Measurements from ENCODE around the gene SOX1.

- TF ChIP-seq POLR2AphosphoS5 (IDR thresholded peaks at IDR 0.05) (no peak), CTCF (IDR thresholded peaks at IDR 0.05 in 8 of 11, conservative IDR thresholded peaks at IDR 0.05 in 3 of 11) (no peak)
Measured at GRCh38 chr13:112117955-112118302, 51.0 kb downstream of the SOX1 start.
